GM18909 (cell line): ENCODE measurements around the gene AUTS2.

Experiments used
- ATAC-seq: cut with Tn5 transposase; IDR thresholded peaks from one replicate; pipeline ENCODE4 v1.9.1; 2021; ENCODE audit warnings: mild to moderate bottlenecking; ENCODE audit not compliant: unreplicated experiment, poor library complexity

The AUTS2 gene

DNA sequence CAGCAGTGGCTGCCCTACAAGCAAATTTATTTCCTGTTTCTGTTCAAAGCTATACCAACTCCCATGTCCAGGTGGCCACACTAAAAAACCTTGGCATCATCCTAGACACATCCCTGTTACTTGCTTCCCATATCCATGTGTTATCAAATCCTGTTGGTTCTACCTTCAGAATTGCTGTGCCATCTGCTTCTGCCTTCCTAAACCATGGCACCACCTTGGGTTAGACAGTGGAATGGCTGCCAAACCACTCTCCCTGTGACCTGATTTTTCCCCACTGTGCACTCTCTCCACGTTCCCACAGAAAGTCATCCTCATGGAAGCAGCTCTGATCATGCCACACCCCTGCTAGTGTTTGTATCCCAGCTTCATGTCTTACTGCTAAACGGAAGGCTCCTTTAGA is 836.1 kb downstream of the AUTS2 start:
- ATAC-seq = no peak

DNA sequence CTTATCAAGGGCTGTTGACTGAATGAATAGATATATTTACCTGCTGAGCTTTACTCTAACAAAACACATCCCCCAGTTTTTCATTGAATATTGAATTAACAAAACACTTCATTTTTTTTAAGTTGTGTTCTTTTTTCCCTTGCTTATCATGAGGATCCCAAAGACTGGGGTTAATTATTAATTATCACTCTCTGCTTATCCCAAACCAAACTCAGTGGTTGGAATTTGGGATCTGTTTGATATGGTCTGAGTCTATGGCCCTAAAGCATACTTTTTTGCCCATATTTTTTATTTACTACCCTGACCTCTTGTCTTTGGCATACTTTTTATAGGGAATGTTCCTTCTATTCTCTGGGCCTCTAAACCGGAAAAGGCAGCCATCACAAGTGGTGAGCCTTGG is 836.5 kb downstream of the AUTS2 start:
- ATAC-seq = no peak

DNA sequence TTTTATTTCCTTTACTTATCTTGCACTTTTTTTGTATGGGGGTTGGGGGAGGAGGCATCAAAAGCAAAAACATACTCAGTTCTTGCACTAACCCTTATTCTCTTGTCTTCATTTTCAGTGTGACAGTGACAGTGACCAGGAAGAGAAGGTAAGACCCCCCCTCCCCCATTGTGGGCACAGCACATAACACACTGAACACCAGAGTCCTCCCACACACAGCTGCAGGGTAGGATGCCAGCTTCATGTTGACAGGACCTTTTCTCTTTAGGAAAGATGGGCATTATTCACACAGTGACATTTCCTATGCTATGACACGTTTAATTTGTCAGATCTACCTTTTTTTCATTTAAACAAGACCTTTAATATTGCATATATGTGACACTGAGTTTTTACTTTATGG is 837.4 kb downstream of the AUTS2 start:
- ATAC-seq = no peak

DNA sequence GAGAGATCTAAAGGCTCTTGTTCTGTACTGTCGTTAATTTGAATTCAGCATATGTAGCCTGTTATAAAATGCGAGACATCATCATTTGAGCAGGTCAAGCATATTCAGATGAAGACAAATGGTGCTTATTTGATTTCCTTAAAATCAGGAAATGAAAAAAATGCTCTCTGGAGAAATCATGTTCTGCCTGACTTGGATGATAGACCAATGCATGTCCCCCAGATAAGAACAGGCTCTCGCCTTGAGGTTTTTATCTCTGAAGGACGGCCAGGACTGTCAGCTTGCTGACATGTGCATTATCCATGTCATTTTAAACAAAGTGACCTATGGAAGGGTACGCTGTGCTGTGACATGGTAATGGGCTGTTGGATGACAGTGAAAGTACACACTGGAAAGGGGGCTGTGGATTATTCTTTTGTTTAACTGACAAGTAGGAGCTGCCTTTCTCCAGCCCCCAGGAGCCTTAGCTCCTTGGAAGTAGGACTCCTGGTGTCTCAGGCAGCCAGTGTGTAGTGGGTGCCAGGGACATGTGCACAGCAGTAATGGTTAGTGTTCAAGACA is 838.6 kb downstream of the AUTS2 start:
- no peak for ATAC-seq

DNA sequence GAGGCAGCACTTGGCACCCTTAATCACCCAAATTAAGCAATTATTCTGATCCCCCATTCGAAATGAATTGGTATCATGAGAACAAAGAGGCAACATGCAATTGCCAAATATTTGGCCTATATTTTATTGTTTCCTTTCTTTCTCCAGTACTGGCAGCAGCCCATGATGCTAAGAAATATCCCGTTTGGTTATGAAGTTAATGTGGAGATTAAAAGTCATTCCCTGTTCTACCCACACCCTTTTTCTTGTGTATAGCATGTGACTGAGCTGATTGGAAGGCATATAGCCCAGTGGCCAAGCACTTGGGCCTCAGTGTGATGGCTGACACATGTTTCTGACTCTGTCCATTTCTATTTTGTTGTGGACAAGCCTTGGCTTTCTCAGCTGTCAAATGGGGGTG is 841.4 kb downstream of the AUTS2 start:
- no peak for ATAC-seq

DNA sequence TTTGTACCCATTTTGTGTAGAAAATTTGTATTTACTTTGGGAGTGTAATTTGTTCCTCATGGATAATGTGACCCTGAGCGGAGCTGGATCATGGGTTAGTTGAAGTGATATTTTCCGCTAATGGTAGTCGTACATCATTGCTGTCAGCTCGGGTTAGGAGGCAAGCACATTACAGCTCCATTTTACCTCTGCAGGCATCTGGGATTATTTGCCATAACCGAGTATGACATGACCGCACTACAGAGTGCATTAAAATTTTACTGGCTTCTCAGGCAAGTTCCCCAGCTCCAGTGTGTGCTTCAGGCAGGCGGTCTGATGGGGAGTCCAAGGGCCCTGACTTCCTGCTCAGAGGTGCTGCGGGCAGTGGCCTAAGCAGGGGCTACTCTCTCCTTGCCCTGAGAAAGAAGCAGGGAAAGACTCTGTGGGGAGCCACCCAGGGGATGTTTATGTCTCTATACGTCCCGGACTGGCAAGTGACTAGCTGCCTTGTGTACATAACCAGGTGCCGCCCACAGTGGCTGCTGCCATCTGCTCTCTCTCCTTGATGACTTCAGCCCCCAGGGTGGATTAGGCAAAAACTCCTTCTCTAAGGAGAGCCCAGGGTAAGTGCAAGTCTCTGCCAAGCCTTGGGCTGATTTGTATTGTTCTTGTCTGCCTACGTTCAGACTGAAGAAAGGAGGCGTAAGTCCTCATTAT is 848.3 kb downstream of the AUTS2 start:
- ATAC-seq = no peak

DNA sequence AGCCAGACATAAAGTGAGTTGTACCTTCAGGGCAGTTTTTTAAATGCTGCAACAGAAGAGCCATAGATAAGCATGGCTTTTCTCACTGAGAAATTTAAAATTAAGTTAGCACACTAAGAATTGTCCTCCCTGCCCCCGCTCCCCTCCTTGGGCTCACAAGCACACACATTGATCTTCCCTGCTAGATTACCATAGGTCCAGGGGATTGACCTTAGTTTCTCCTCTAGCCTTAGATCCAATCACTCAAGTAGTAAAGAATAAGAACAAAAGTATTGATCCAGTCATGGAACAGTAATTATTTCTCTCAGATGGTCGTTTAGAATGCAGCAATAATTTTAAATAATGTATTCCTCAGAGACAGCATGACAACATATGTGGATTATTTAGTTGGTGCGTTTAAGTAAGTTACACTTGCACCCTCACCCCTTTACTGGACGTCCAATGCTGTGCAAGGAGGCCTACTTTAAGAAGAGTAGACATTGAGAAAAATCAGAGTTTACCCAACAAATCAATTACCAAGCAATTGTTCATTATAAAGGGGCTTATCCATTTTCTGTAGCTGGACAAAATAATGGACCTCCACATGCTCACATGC is 850.1 kb downstream of the AUTS2 start:
- ATAC-seq = no peak

DNA sequence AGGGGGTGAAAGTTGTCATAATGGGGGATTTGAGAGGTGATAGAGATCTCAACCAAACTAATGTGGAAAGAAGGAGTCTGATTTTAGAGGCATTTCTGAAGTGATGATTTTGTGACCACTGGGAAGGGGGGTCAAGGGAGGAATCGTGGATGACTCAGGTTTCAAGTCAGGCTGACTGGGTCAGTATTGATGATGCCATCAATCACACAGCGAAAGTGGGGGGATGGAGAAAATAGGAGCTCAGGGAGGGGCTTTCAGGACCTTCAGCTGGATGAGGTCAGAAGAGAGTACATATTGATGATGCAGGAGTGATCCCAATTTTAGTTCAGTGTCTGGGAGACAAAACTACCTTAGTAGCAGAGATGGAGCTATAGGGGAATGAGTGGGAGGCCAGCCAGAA is 852.5 kb downstream of the AUTS2 start:
- no peak for ATAC-seq

DNA sequence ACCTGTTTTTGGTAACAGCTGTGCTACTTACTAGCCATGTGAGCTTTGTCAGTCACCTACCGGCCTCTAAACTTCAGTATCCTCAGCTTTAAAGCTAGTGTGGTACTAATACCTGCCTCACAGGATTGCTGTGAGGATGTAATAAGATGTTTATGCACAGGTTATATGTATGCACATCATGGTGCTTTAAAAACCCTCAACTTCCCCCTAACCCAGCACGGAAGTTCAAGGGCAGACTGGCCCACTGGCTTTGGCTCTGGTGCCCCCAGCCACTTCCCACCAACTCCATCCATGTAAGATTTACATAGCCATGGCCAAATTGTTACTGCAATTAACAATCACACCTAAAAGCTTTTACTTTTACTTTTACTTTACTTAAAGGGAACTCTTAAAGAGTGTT is 857.6 kb downstream of the AUTS2 start:
- ATAC-seq = no peak

DNA sequence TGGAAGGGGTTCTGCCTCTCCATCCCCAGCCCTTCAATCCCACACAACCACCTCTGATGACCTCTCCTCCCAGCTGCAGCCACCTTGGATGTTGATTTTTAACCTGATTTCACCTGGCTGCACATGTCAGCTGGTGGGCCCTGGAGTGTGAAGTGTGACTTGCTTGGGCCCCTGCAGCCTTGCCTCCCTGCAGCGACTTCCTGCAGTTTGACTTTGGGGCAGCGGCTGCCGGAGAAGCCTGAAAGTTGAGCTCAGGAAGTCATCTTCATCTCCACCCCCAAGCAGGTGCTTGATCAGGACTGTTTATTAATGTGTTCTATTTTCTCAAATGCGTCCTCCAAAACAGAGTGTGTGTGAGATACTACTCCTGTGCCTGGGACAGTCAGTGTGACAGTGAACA is 858.4 kb downstream of the AUTS2 start:
- peak; percentile 65 for ATAC-seq

DNA sequence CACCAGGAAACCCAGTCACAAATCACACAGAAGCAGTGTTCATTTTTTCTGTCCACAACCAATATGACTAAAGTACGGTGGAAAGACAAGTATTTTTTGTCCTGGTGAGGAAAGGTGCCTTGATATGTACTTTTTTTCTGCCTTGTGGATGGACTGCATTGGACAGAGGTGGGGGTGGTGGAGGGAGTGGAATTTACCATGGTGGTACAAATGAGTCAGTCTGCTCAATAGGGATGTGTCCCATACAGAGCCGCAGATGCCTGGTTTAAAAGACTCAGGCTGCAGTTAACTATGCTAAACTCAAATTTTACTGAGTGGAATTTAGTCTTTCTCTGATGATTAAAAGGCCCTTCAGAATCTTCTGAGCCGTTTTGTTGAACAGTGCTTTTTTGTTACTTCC is 859.2 kb downstream of the AUTS2 start:
- ATAC-seq = no peak

DNA sequence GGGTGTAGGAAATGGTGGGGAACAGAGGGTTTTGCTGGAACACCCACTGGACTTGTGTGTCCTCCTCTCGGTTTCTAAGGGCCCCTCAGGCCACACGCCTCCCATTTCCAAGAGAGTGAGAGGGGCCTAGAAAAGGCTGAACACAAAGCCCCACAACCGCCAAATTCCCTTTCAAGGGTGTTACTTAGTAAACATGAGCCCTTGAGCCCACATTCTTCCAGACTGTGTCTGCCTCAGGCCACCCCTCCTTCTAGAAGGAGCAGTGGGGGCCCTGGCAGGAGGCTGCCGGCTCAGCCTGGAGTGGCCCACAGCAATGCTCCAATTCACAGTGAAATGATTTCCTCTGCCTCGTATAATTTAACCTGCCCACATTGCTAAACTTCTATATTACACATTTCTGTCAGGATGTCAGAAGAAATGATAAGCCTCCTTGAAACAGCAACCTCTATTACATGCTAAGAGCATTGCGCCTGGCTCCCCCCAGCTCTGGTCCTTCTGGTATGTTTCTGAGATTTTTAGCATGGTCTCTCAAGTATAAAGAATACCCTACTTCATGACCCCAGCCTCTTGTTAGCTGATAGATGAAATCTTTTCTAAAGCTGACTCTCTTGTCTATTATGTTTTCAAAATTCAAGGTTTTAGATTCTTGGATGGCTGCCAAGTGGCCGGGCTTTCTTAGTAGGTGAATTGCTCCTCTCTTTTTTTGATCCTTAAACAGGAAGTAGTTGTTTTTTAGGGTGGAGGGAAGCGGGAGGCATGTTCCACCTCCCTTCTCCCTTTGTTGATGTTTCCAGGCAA is 859.8 kb downstream of the AUTS2 start:
- ATAC-seq = no peak

DNA sequence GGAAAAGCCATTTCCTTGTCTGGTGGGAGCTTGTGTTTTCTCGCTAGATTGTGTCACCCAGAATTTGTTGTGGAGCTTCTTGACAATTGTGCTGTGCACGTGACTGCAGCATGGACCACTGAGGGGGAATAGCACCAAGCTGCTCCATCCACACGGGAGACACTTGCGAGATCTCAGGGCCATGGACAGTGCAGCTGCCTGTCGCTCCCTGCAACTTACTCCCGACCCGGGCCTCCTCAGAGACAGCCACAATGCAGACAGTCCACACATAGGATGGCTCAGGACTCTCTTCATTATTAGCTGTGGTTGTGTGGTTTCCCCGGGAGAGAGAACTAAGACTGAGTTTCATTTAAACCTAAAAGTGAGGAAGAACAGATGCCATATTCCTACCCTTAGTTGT is 860.5 kb downstream of the AUTS2 start:
- no peak for ATAC-seq

DNA sequence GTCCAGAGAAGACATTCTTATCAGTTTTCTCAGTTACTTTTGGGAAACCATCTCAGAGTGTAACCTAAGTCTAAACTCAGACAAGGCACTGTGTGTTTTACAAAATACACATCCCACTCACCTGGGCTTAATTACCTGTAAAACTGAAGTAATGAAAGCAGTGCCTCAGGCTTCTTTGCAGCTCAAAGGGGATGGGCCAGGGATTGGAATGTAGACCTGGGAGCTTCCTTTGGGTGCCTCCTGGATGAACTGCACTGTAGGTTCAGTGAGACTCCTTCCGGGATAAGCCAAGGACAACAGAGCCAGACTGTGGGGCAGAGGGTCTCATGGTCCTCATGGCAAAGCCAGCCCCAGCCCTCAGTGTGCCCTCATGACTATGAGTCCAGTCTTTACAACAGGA is 861.3 kb downstream of the AUTS2 start:
- ATAC-seq = no peak

DNA sequence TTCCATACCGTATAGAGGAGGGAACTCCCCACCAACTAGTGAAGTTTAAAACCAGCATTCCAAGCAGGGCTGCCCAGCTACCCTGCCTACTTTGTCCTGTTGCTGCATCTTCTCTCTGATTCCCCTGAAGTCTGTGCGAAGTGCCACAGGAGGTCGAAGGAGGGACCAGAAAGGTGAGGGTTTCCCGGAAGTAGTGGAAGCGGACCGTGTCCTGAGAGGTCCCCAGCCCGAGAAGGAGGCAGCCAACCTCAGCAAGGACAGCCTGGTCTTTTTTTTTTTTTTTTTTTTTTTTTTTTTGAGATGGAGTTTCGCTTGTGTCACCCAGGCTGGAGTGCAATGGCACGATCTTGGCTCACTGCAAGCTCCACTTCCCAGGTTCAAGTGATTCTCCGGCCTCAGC is 861.8 kb downstream of the AUTS2 start:
- no peak for ATAC-seq

DNA sequence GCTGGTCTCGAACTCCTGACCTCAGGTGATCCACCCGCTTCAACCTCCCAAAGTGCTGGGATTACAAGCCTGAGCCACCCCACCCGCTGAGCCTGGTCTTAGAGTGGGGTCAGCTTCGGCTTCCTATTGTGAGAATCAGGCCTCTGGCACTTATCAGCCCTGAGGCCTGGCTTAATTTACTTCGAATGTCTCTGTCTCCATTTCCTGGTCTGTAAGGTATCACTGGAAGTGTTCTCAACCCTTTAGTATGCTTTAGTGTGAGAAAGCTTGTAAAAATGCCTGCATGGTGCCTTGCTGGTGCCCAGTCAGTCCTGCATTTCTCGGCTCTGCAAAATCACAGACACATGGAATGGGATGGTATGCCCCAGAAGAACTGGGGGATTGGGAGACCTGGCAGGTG is 862.3 kb downstream of the AUTS2 start:
- ATAC-seq = no peak

DNA sequence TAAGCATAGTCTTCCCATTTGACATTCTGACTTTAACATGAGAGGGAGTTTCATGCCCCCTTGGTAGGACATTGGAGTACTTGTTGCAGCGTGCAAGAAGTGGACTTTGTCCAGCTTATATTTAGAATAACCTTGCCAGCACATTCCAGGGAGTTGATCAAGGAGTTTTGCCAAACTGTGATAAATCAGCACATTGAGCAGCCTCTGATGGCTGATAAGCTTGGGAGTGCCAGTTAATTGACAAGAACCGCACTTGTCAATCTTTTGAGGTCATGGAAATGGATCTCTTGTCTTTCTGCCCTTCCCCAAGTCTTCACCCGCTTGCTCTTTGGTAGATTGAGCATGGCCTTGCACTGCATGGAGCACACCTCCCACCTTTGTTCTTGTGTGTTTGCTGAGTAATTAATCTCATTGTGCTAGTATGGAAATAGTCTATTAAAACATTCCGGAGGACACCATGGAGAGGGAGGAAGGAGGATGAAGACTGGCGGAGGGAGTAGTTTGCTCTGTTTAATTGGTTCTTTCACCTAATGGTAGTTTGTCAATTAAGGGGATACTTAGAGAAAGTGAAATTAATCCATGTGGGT is 865.2 kb downstream of the AUTS2 start:
- no peak for ATAC-seq

DNA sequence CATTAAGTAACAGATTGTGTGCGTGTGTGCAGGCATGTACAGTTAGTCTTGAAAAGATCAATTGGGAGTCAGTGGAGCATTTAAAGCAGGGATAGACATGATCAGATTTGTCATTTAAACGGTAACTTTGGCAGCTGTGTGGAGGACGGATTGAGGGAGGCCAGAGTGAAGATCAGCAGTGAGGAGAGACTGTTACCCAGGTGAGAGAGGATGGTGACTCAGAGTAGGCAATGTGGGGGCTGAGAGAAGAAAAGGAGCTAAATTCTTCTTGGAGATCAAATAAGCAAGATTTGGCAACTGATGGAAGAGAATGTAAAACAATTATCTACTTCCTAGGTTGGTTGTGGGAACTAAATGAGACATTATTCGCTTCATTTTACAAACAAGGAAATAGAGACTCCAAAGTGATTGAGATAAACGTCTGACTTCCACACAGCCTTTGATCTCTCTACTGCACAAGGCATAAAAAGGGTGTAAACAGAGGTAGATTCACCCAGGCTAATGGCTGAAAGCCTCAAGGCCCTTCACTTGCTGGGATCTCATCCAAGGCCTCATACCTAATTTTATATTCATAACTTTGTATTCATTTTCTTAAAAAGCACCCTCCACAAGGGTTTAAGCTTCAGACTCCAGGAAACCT is 868.6 kb downstream of the AUTS2 start:
- ATAC-seq = no peak

DNA sequence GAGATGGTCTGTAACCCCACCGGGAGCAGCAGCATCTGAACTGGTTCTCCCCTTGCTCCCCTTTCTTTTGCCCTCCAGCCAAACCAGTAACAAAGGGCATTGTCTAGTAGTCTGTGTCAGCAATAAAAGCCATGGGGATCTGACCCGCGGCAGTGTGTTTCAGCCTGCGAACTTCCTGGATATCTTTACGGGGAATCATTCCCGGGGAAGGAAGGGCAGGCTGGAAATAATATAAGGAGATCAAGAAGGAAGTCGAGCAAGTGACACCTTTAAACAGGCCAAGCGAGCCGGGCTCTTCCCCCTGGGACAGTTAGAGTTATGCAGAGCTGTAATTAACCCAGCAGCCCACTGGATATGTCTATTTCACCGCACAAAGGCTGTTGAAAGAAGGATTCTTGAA is 872.5 kb downstream of the AUTS2 start:
- no peak for ATAC-seq

DNA sequence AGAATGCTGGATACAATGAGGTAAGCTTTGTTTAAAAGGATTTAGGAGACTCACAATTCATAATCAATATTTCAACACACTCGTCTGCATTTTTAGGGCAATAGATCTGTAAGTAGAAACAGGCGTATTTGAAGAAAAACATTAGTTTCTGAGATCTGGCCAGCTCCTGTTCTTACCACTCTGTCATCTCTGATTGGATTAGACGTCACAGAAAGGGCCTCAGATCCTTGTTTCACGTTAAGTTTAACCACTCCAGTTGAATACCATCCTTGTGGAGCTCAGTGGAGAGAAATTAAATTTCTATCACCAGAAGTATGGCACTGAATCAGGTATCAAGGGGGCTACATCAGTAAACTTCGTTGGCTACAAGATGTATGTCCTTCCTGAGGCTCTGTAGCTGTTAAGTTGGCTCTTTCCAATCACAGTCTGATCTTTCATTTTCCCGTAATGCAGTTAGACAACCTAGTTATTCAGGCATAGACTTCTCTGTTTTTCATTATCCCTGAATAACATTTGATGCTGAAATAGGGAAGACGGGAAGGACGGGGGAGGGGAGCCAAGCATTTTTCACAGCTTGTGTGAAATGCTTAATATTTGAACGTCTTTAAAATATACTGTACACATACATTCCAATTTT is 874.4 kb downstream of the AUTS2 start:
- no peak for ATAC-seq
